GM12892 (cell line): ENCODE measurements around the gene FMC1.

Experiments
- POLR2A ChIP-seq: IDR thresholded peaks from 2 replicates; pipeline ENCODE4 v1.6.1; 2011; ENCODE audit warnings: low read depth, low read length, control low read depth
- POLR2AphosphoS5 ChIP-seq: IDR thresholded peaks from 2 replicates; pipeline ENCODE4 v1.6.1; 2011; ENCODE audit warnings: low read depth, low read length, control low read depth
- TAF1 ChIP-seq: IDR thresholded peaks from 2 replicates; pipeline ENCODE4 v1.6.1; 2011; ENCODE audit warnings: low read depth, mild to moderate bottlenecking, control low read depth, low read length, borderline replicate concordance

- TF ChIP-seq POLR2AphosphoS5 (no peak), POLR2A (no peak), TAF1 (no peak)
These were observed 48.6 kb downstream of the FMC1 start for GRCh38 chr7:139389774-139390173.
